Endothelial cell of umbilical vein (primary cell): Measurements from ENCODE around the gene GNAQ. TPM values are rescaled to one million over a fixed set of nuclear protein-coding genes. Genes with fewer than 3 reads are reported as not detected.

ENCODE experiments used
- BruUV-seq: library from RNA; stranded (reverse); fragments of 400-500 nt; replicated peaks from 2 replicates; lab custom pipeline; 2021; lab: Mats Ljungman, UMichigan
- CTCF ChIA-PET: fragments of 300-600, 350-600 bp; sonication (Branson Sonifier 250); formaldehyde crosslinking; loops from one replicate; lab custom pipeline; 2021; ENCODE audit warnings: antibody characterized with exemption, inconsistent platforms; lab: Charles Lee
- POLR2A ChIA-PET: fragments of 300-600, 350-600 bp; sonication (Branson Sonifier 250); formaldehyde crosslinking; loops from one replicate; lab custom pipeline; 2021; ENCODE audit warnings: antibody characterized with exemption, inconsistent platforms; lab: Charles Lee
- DNase-seq: peaks from one replicate; pipeline ENCODE4 v3.0.0-alpha.2; 2011; ENCODE audit warnings: low read depth, low spot score
- FAIRE-seq: peaks from 2 replicates; lab custom pipeline; 2011; peaks lifted over from hg19 to GRCh38; lab: Jason Lieb, UNC
- H2AFZ ChIP-seq: 2 replicates; pipeline ENCODE4 v1.6.0; 2012; ENCODE audit warnings: low read depth, low read length, control low read depth, inconsistent platforms
- H3K27ac ChIP-seq: 2 replicates; pipeline ENCODE4 v1.5.1; 2011; ENCODE audit warnings: low read depth, mild to moderate bottlenecking, control low read depth, low read length, moderate library complexity; ENCODE audit not compliant: insufficient read depth
- H3K27me3 ChIP-seq, 2 experiments: 2 replicates each; pipeline versions ENCODE4 v1.6.0 to v1.6.1; 2011; ENCODE audit warnings: low read length in 2 of 2, mixed read lengths in 1 of 2; ENCODE audit not compliant: control insufficient read depth in 2 of 2, insufficient read depth in 2 of 2
- H3K36me3 ChIP-seq, 2 experiments: 2 replicates in 1 of 2; 3 replicates in 1 of 2; pipeline ENCODE4 v1.5.1; 2011; ENCODE audit warnings: low read length in 2 of 2, mild to moderate bottlenecking in 1 of 2, moderate library complexity in 1 of 2; ENCODE audit not compliant: control insufficient read depth in 2 of 2, insufficient read depth in 2 of 2; ENCODE audit errors: extremely low read depth in 1 of 2
- H3K4me1 ChIP-seq: 3 replicates; pipeline ENCODE4 v1.5.1; 2011; ENCODE audit warnings: mild to moderate bottlenecking, low read length; ENCODE audit not compliant: control insufficient read depth, insufficient read depth; ENCODE audit errors: extremely low read depth
- H3K4me2 ChIP-seq: 2 replicates; pipeline ENCODE4 v1.6.1; 2011; ENCODE audit warnings: low read length, control low read depth, mixed read lengths; ENCODE audit not compliant: insufficient read depth
- H3K4me3 ChIP-seq, 3 experiments: fragments of 200-600 bp in 1 of 3; sonication (generic), shearing (Covaris generic) in 1 of 3; replicated peaks in 1 of 3; 2 replicates each; pipeline ENCODE4 v1.5.1; 2011 to 2016; ENCODE audit warnings: control low read depth in 3 of 3, low read length in 3 of 3, mild to moderate bottlenecking in 2 of 3, inconsistent platforms in 1 of 3, low read depth in 1 of 3, moderate library complexity in 1 of 3; ENCODE audit not compliant: insufficient read depth in 1 of 3
- H3K79me2 ChIP-seq: 2 replicates; pipeline ENCODE4 v1.6.0; 2012; ENCODE audit warnings: low read length, inconsistent platforms; ENCODE audit not compliant: control insufficient read depth, insufficient read depth
- H3K9ac ChIP-seq: replicated peaks from 2 replicates; pipeline ENCODE3; 2011; ENCODE audit warnings: low read length, control low read depth; ENCODE audit not compliant: insufficient read depth; ENCODE audit errors: extremely low read depth
- H3K9me1 ChIP-seq: replicated peaks from 3 replicates; pipeline ENCODE4 v1.6.0; 2011; ENCODE audit warnings: mild to moderate bottlenecking, low read length; ENCODE audit not compliant: control insufficient read depth, insufficient read depth; ENCODE audit errors: extremely low read depth
- H3K9me3 ChIP-seq: replicated peaks from 2 replicates; pipeline ENCODE4 v1.5.1; 2012; ENCODE audit warnings: low read length, inconsistent platforms; ENCODE audit not compliant: control insufficient read depth, insufficient read depth
- H4K20me1 ChIP-seq: replicated peaks from 2 replicates; pipeline ENCODE3; 2011; ENCODE audit warnings: mild to moderate bottlenecking, low read length; ENCODE audit not compliant: control insufficient read depth, insufficient read depth; ENCODE audit errors: extremely low read depth
- CTCF ChIP-seq, 2 donors: IDR thresholded peaks; 1 replicate in 1 of 2; 2 replicates in 1 of 2; pipeline ENCODE4 v1.5.1; 2011; ENCODE audit warnings: low read length in 2 of 2, mild to moderate bottlenecking in 2 of 2, moderate library complexity in 2 of 2, control low read depth in 1 of 2, inconsistent platforms in 1 of 2, low read depth in 1 of 2; ENCODE audit not compliant: insufficient read depth in 1 of 2; ENCODE audit errors: extremely low read depth in 1 of 2
- EZH2 ChIP-seq: IDR thresholded peaks from 2 replicates; pipeline ENCODE4 v1.6.1; 2012; ENCODE audit warnings: borderline replicate concordance, low read depth, mild to moderate bottlenecking, moderate library complexity, low read length, inconsistent platforms; ENCODE audit not compliant: severe bottlenecking
- FOS ChIP-seq: IDR thresholded peaks from 2 replicates; pipeline ENCODE4 v1.6.1; 2011; ENCODE audit warnings: mild to moderate bottlenecking, low read length, moderate library complexity, borderline replicate concordance; ENCODE audit not compliant: insufficient read depth
- GATA2 ChIP-seq: IDR thresholded peaks from 2 replicates; pipeline ENCODE4 v1.7.0; 2011; ENCODE audit warnings: low read depth, mild to moderate bottlenecking, moderate library complexity, mixed read lengths, low read length; ENCODE audit not compliant: insufficient read length, insufficient read depth
- JUN ChIP-seq: IDR thresholded peaks from 2 replicates; pipeline ENCODE4 v1.6.1; 2011; ENCODE audit warnings: borderline replicate concordance, low read depth; ENCODE audit not compliant: insufficient read length, insufficient read depth
- MYC ChIP-seq: IDR thresholded peaks from one replicate; pipeline ENCODE4 v1.6.1; 2011; ENCODE audit warnings: mild to moderate bottlenecking, low read depth, low read length
- POLR2A ChIP-seq: IDR thresholded peaks from 2 replicates; pipeline ENCODE4 v1.6.1; 2012; ENCODE audit warnings: low read depth, mild to moderate bottlenecking, control low read depth, low read length
- POLR2AphosphoS5 ChIP-seq: IDR thresholded peaks from 2 replicates; pipeline ENCODE4 v1.6.1; 2012; ENCODE audit warnings: low read depth, mild to moderate bottlenecking, control low read depth, low read length, moderate library complexity; ENCODE audit not compliant: insufficient read depth
- dilution Hi-C: fragments of 300-500 bp; cut with MboI; formaldehyde crosslinking; loops from one replicate; pipeline ENCODE4 v1.15.0; 2019; ENCODE audit warnings: low sequenced_read_pairs; ENCODE audit not compliant: extremely low pct_ligation_motif_present
- intact Hi-C: fragments of 100-400 bp; cut with micrococcal nuclease; formaldehyde crosslinking; loops from one replicate; pipeline ENCODE4 v1.10.0; 2022
- polyA plus RNA-seq, 4 experiments: library from polyadenylated mRNA; depleted of rRNA in 3 of 4; stranded (reverse) in 3 of 4; unstranded in 1 of 4; fragments of >200 nt; gene quantifications; 2 replicates each; pipeline versions ENCODE4 v1.2.1 to v1.2.3, GENCODE V29; 2011 to 2012; ENCODE audit warnings: missing spikeins in 1 of 4
- total RNA-seq: library from RNA; stranded (reverse); gene quantifications from 2 replicates; pipeline ENCODE4 v1.2.3, GENCODE V29; 2021
- TF ChIP-seq, protein P1 (sequence below): IDR thresholded peaks from 2 replicates; pipeline ENCODE4 v1.6.1; 2011; ENCODE audit not compliant: insufficient read depth, insufficient read length

The GNAQ gene
- total and polyA plus RNA-seq, 2 donors (not counting 3 experiments of a cell fraction or from before 2014, with no cell fraction given), result 26.1 to 67.3 TPM

- H3K4me3 ChIP-seq, result no peak overlapping the region
- no peaks in the 10 kb centered on the region for H4K20me1 ChIP-seq
- dilution Hi-C loops (no loop called here), intact Hi-C loops (no loop called here)
- no peak for DNase-seq
- BruUV-seq, result no TSS peak
- H2AFZ ChIP-seq, result no peak overlapping the region
- no peak overlapping the region for H3K27ac ChIP-seq
- H3K27me3 ChIP-seq, result no peaks in the 10 kb centered on the region
- H3K79me2 ChIP-seq, result no peaks in the 10 kb centered on the region
- H3K4me1 ChIP-seq, result peaks cover 23% of the 10 kb centered on the region
- H3K4me2 ChIP-seq, result no peak overlapping the region
- no peak for TF ChIP-seq CTCF (IDR thresholded peaks at IDR 0.05; ENCODE audit: extremely low read depth in 1 of 2, insufficient read depth in 1 of 2, low read depth in 1 of 2, low read length in 2 of 2)
- TF ChIP-seq, protein P1, sequence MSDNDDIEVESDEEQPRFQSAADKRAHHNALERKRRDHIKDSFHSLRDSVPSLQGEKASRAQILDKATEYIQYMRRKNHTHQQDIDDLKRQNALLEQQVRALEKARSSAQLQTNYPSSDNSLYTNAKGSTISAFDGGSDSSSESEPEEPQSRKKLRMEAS, result no peak
- TF ChIP-seq GATA2, result no peak
- TF ChIP-seq EZH2, result no peak
- TF ChIP-seq JUN, result no peak
- TF ChIP-seq FOS, result no peak
- TF ChIP-seq POLR2AphosphoS5, result no peak
- TF ChIP-seq POLR2A, result no peak
- TF ChIP-seq MYC, result no peak
- no peaks in the 10 kb centered on the region for H3K36me3 ChIP-seq
- H3K9ac ChIP-seq, result no peak overlapping the region
- no peaks in the 10 kb centered on the region for H3K9me3 ChIP-seq
- FAIRE-seq, result no peak
- POLR2A ChIA-PET, result no interaction called here
- no peaks in the 10 kb centered on the region for H3K9me1 ChIP-seq
- CTCF ChIA-PET, result interaction anchor here (0.9 to 1.4 kb wide), 2 partner anchors 29 to 167 kb away, joined by 3 read pairs; no protein-coding TSS in a partner anchor
These were observed 220.9 kb downstream of the GNAQ start for GRCh38 chr9:77810637-77811119.
